HepG2 (cell line): Measurements from ENCODE around the gene FAM32A. TPM values are rescaled to one million over a fixed set of nuclear protein-coding genes. Genes with fewer than 3 reads are reported as not detected.

Experiments
- ARNT ChIP-seq: fragments of 450-650 bp; IDR thresholded peaks from 2 replicates; pipeline ENCODE4 v1.6.1; 2017
- BCLAF1 ChIP-seq: fragments of 450-650 bp; IDR thresholded peaks from 2 replicates; pipeline ENCODE4 v1.6.1; 2017; ENCODE audit warnings: mild to moderate bottlenecking
- CSRNP2 ChIP-seq: sonication (generic); formaldehyde crosslinking; conservative IDR thresholded peaks from 2 replicates; pipeline ENCODE4 v1.8.0; 2022; ENCODE audit warnings: low read depth, missing genetic modification reagents
- HOXA9 ChIP-seq: sonication (generic); formaldehyde crosslinking; IDR thresholded peaks from 2 replicates; pipeline ENCODE4 v1.8.1; 2022; ENCODE audit warnings: missing genetic modification reagents, mild to moderate bottlenecking, moderate library complexity, borderline replicate concordance
- JUN ChIP-seq: sonication (generic); formaldehyde crosslinking; IDR thresholded peaks from 2 replicates; pipeline ENCODE4 v1.4.0; 2020; ENCODE audit warnings: mild to moderate bottlenecking, missing genetic modification reagents
- MED1 ChIP-seq: sonication (generic); formaldehyde crosslinking; IDR thresholded peaks from 2 replicates; pipeline ENCODE4 v1.4.0; 2020; ENCODE audit warnings: missing genetic modification reagents
- MIER2 ChIP-seq: IDR thresholded peaks from 2 replicates; pipeline ENCODE4 v1.6.1; 2016; ENCODE audit warnings: missing biosample characterization, missing genetic modification reagents
- PHF21A ChIP-seq: sonication (generic); formaldehyde crosslinking; IDR thresholded peaks from 2 replicates; pipeline ENCODE4 v1.5.0; 2020; ENCODE audit warnings: mild to moderate bottlenecking, missing genetic modification reagents
- POGK ChIP-seq: sonication (generic); formaldehyde crosslinking; conservative IDR thresholded peaks from 2 replicates; pipeline ENCODE4 v1.8.0; 2022; ENCODE audit warnings: mild to moderate bottlenecking, moderate library complexity, missing genetic modification reagents
- RBM22 ChIP-seq: fragments of 200-400 bp; formaldehyde crosslinking; optimal IDR thresholded peaks from 2 replicates; pipeline ENCODE3; 2017; ENCODE audit warnings: mild to moderate bottlenecking, low read length, moderate library complexity
- THAP7 ChIP-seq: sonication (generic); formaldehyde crosslinking; IDR thresholded peaks from 2 replicates; pipeline ENCODE4 v1.8.1; 2023; ENCODE audit warnings: mild to moderate bottlenecking, missing genetic modification reagents
- ZNF224 ChIP-seq: sonication (generic); formaldehyde crosslinking; IDR thresholded peaks from 2 replicates; pipeline ENCODE4 v1.5.0; 2020; ENCODE audit warnings: mild to moderate bottlenecking, missing genetic modification reagents
- ZNF234 ChIP-seq: sonication (generic); formaldehyde crosslinking; conservative IDR thresholded peaks from 2 replicates; pipeline ENCODE4 v1.5.1; 2020; ENCODE audit warnings: mild to moderate bottlenecking, missing genetic modification reagents
- ZNF383 ChIP-seq: sonication (generic); formaldehyde crosslinking; IDR thresholded peaks from 2 replicates; pipeline ENCODE4 v1.4.0; 2020; ENCODE audit warnings: missing genetic modification reagents, mild to moderate bottlenecking, borderline replicate concordance
- ZNF619 ChIP-seq: sonication (generic); formaldehyde crosslinking; IDR thresholded peaks from 2 replicates; pipeline ENCODE4 v1.4.0; 2020; ENCODE audit warnings: mild to moderate bottlenecking, missing genetic modification reagents
- ZNF703 ChIP-seq: sonication (generic); formaldehyde crosslinking; IDR thresholded peaks from 2 replicates; pipeline ENCODE4 v1.5.1; 2020; ENCODE audit warnings: missing genetic modification reagents, mild to moderate bottlenecking, moderate library complexity, borderline replicate concordance
- ZNF784 ChIP-seq: sonication (generic); formaldehyde crosslinking; IDR thresholded peaks from 2 replicates; pipeline ENCODE4 v1.5.1; 2020; ENCODE audit warnings: missing genetic modification reagents, mild to moderate bottlenecking, borderline replicate concordance
- ZNF788 ChIP-seq: sonication (generic); formaldehyde crosslinking; IDR thresholded peaks from 2 replicates; pipeline ENCODE4 v1.5.0; 2020; ENCODE audit warnings: mild to moderate bottlenecking, missing genetic modification reagents, borderline replicate concordance
- ZNF83 ChIP-seq: sonication (generic); formaldehyde crosslinking; IDR thresholded peaks from 2 replicates; pipeline ENCODE4 v1.4.0; 2020; ENCODE audit warnings: missing genetic modification reagents, mild to moderate bottlenecking, borderline replicate concordance
- polyA plus RNA-seq, 8 experiments: library from polyadenylated mRNA; depleted of rRNA in 3 of 8; stranded (reverse) in 7 of 8; unstranded in 1 of 8; fragments of >200 nt; fragmentation: Illumina TruSeq in 4 of 8; extraction: Trizol in 4 of 8; gene quantifications; 2 replicates each; pipeline versions ENCODE4 v1.2.1 to v1.2.3, GENCODE V29; 2011 to 2016; ENCODE audit warnings: low read depth in 4 of 8, missing spikeins in 1 of 8, mixed read lengths in 1 of 8; ENCODE audit not compliant: insufficient read depth in 1 of 8
- total RNA-seq, 5 experiments: library from RNA; depleted of rRNA; stranded (reverse); fragments of >200 nt; fragmentation: Illumina TruSeq; extraction: Trizol; gene quantifications; 2 replicates each; pipeline ENCODE4 v1.2.3, GENCODE V29; 2016; ENCODE audit warnings: low read depth in 1 of 5

Gene FAM32A
- total and polyA plus RNA-seq, 2 of the 13 experiments (the other 11 are each of a cell fraction or from before 2014, with no cell fraction given), result 85.8 to 86.2 TPM

GRCh38 chr19:16185123-16185767 lies at the start of gene FAM32A (continued):
- TF ChIP-seq BCLAF1 (no peak), CSRNP2 (no peak), RBM22 (no peak), ZNF224 (CRISPR knock-in tag) (no peak), THAP7 (CRISPR knock-in tag) (peak; percentile 100), PHF21A (peak; percentile 47; the same call in 1 of the 2 replicates), ZNF784 (CRISPR knock-in tag) (no peak), MED1 (CRISPR knock-in tag) (0 out of 2 replicates have a peak, but pooled peaks have one; percentile 23), HOXA9 (CRISPR knock-in tag) (no peak), JUN (no peak), ZNF788 (CRISPR knock-in tag) (no peak; the same call in 1 of the 2 replicates), ZNF619 (no peak), MIER2 (CRISPR knock-in tag) (no peak), ZNF703 (0 out of 2 replicates have a peak, but pooled peaks have one; percentile 41), ZNF383 (CRISPR knock-in tag) (no peak), ZNF83 (CRISPR knock-in tag) (no peak), ZNF234 (CRISPR knock-in tag) (no peak), POGK (CRISPR knock-in tag) (peak; percentile 73; the same call in 1 of the 2 replicates), ARNT (no peak)
